Endodermal cell (in vitro differentiated cells): ENCODE measurements around the gene PCDHGB2. TPM values are rescaled to one million over a fixed set of nuclear protein-coding genes. Genes with fewer than 3 reads are reported as not detected.

Experiments
- DNase-seq: peaks from one replicate; pipeline ENCODE4 v3.0.0-alpha.2; 2017
- H3K27ac ChIP-seq: 2 replicates; pipeline ENCODE4 v1.5.1; 2013; ENCODE audit warnings: mild to moderate bottlenecking, low read depth, low read length, moderate library complexity
- H3K27me3 ChIP-seq: 2 replicates; pipeline ENCODE4 v1.6.1; 2013; ENCODE audit warnings: mild to moderate bottlenecking, low read length, moderate library complexity; ENCODE audit not compliant: insufficient read depth, control insufficient read depth, poor library complexity, severe bottlenecking
- H3K36me3 ChIP-seq: 2 replicates; pipeline ENCODE4 v1.7.0; 2013; ENCODE audit warnings: mild to moderate bottlenecking, low read length, moderate library complexity; ENCODE audit not compliant: control insufficient read depth, insufficient read depth
- H3K4me1 ChIP-seq: one replicate; pipeline ENCODE4 v1.7.0; 2013; ENCODE audit warnings: low read length; ENCODE audit not compliant: control insufficient read depth, insufficient read depth
- H3K4me3 ChIP-seq: 2 replicates; pipeline ENCODE4 v1.5.1; 2013; ENCODE audit warnings: mild to moderate bottlenecking, low read length, moderate library complexity
- H3K9ac ChIP-seq: 2 replicates; pipeline ENCODE4 v1.6.1; 2013; ENCODE audit warnings: mild to moderate bottlenecking, low read length, moderate library complexity; ENCODE audit not compliant: poor library complexity, severe bottlenecking; ENCODE audit errors: extremely low read depth
- H3K9me3 ChIP-seq: 2 replicates; pipeline ENCODE4 v1.6.1; 2013; ENCODE audit warnings: mild to moderate bottlenecking, low read length, moderate library complexity; ENCODE audit not compliant: control insufficient read depth
- H3K27ac Mint-ChIP-seq: 2 replicates; pipeline ENCODE4 v1.8.0; 2020; ENCODE audit warnings: mixed read lengths
- H3K27me3 Mint-ChIP-seq: 2 replicates; pipeline ENCODE4 v1.8.0; 2021; ENCODE audit warnings: mild to moderate bottlenecking, mixed read lengths; ENCODE audit not compliant: insufficient read depth
- H3K36me3 Mint-ChIP-seq: 2 replicates; pipeline ENCODE4 v1.8.0; 2020; ENCODE audit warnings: low read depth, mixed read lengths
- H3K4me1 Mint-ChIP-seq: 2 replicates; pipeline ENCODE4 v1.8.0; 2020; ENCODE audit warnings: mixed read lengths
- H3K4me3 Mint-ChIP-seq: 2 replicates; pipeline ENCODE4 v1.8.0; 2020; ENCODE audit warnings: mild to moderate bottlenecking, moderate library complexity, mixed read lengths
- H3K9me3 Mint-ChIP-seq: 2 replicates; pipeline ENCODE4 v1.8.0; 2020; ENCODE audit warnings: mild to moderate bottlenecking, mixed read lengths
- WGBS, 2 experiments: methylation state at CpG; one replicate each; pipeline versions ENCODE4 v1.1.5 to v1.1.7; 2013; ENCODE audit warnings: missing lambda C conversion rate in 2 of 2, mixed read lengths in 1 of 2; ENCODE audit not compliant: insufficient coverage in 1 of 2, insufficient read length in 1 of 2; 5-methylcytosine and 5-hydroxymethylcytosine counted together
- total RNA-seq, 2 donors: library from RNA; stranded (reverse); fragmentation: NEBNext Ultra II Directional in 1 of 2; extraction: Animal tissue kit (Norgen Biotek cat#: 25700) in 1 of 2; gene quantifications; 2 replicates in 1 of 2; 3 replicates in 1 of 2; pipeline ENCODE4 v1.2.1, GENCODE V29; 2021
- TF ChIP-seq, protein P1 (sequence below): fragments of 200-600 bp; sonication (generic); conservative IDR thresholded peaks from 2 replicates; pipeline ENCODE4 v1.5.0; 2021; ENCODE audit warnings: antibody characterized with exemption, mild to moderate bottlenecking

PCDHGB2 gene
- total RNA-seq, 2 donors from 2014 or later, result 1.6 to 5.2 TPM

DNA sequence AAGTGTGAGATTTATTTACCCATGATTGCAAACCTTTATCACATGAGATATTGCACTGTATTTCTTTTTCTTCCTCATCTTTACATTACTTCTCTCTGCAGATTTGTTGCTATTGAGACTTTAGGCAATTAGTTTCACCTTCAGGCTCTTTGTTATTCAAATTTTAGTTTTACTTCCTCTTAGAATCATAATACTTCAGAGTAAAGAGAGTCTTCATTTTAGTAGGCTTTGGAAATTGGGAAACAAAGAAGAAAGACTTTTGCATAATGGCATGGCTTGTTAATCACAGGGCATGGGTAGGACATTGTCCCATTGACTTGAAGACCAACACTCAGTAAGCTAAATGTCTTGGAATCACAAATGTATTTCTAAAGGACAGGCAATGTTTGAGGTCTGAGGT, 2.9 kb downstream of the PCDHGB2 start:
- H3K27ac ChIP-seq, result no peak overlapping the region
- no peak overlapping the region for H3K27ac Mint-ChIP-seq
- no peaks in the 10 kb centered on the region for H3K27me3 Mint-ChIP-seq
- no peaks in the 10 kb centered on the region for H3K36me3 ChIP-seq
- peaks cover 57% of the 10 kb centered on the region for H3K9me3 ChIP-seq
- DNase-seq, result no peak
- H3K4me3 Mint-ChIP-seq, result no peak overlapping the region
- no peaks in the 10 kb centered on the region for H3K4me1 Mint-ChIP-seq
- peaks cover 73% of the 10 kb centered on the region for H3K9me3 Mint-ChIP-seq
- no peak overlapping the region for H3K4me3 ChIP-seq
- no peaks in the 10 kb centered on the region for H3K27me3 ChIP-seq
- TF ChIP-seq, protein P1, sequence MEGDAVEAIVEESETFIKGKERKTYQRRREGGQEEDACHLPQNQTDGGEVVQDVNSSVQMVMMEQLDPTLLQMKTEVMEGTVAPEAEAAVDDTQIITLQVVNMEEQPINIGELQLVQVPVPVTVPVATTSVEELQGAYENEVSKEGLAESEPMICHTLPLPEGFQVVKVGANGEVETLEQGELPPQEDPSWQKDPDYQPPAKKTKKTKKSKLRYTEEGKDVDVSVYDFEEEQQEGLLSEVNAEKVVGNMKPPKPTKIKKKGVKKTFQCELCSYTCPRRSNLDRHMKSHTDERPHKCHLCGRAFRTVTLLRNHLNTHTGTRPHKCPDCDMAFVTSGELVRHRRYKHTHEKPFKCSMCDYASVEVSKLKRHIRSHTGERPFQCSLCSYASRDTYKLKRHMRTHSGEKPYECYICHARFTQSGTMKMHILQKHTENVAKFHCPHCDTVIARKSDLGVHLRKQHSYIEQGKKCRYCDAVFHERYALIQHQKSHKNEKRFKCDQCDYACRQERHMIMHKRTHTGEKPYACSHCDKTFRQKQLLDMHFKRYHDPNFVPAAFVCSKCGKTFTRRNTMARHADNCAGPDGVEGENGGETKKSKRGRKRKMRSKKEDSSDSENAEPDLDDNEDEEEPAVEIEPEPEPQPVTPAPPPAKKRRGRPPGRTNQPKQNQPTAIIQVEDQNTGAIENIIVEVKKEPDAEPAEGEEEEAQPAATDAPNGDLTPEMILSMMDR, result no peak
- no peak overlapping the region for H3K9ac ChIP-seq
- H3K4me1 ChIP-seq, result no peaks in the 10 kb centered on the region
- H3K36me3 Mint-ChIP-seq, result peaks cover 51% of the 10 kb centered on the region

DNA sequence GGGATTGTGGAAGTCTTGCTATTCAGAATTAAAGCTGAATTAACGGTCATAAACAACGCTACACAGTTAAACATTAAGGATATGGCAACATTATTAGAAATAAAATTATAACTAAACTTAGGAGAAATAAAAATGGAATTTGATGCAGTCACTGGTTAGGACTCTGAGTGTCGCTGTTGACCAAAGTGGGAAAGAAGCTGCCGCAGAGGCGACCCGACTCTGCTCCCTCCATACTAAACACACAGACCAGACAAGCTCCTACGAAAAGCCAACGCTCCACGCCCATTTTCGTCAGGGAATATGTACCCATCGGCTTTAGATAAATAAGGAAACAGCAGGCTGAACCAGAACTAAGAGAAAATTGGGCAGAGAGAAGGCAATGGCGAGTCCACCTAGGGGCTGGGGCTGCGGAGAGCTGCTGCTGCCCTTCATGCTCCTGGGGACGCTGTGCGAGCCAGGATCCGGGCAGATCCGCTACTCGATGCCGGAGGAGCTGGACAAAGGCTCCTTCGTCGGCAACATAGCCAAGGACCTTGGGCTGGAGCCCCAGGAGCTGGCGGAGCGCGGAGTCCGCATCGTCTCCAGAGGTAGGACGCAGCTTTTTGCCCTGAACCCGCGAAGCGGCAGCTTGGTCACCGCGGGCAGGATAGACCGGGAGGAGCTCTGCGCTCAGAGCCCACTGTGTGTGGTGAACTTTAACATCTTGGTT, 4.3 kb downstream of the PCDHGB2 start, which contains the start of gene PCDHGA5:
PCDHGA5 (plus strand) TSS at position 211 of the 709 bp plus-strand sequence; CDS start at position 380, 169 bp downstream.
- Mint-ChIP-seq H3K27me3 (no peaks in the 10 kb centered on the region), H3K27ac (no peak within 1 kb of the TSS), H3K9me3 (peaks cover 68% of the 10 kb centered on the region), H3K4me1 (no peaks in the 10 kb centered on the region), H3K4me3 (no peak within 1 kb of the TSS), H3K36me3 (peaks cover 50% of the 10 kb centered on the region)
- Histone ChIP-seq H3K36me3 (no peaks in the 10 kb centered on the region), H3K9me3 (peaks cover 47% of the 10 kb centered on the region), H3K27ac (no peak within 1 kb of the TSS), H3K4me1 (no peaks in the 10 kb centered on the region), H3K27me3 (no peaks in the 10 kb centered on the region), H3K4me3 (no peak within 1 kb of the TSS), H3K9ac (no peak within 1 kb of the TSS)
- DNase-seq, result no peak
- TF ChIP-seq, protein P1, result no peak
- 96% methylated on average over 28 to 33 of the region's 34 CpGs for WGBS, 2 experiments

DNA sequence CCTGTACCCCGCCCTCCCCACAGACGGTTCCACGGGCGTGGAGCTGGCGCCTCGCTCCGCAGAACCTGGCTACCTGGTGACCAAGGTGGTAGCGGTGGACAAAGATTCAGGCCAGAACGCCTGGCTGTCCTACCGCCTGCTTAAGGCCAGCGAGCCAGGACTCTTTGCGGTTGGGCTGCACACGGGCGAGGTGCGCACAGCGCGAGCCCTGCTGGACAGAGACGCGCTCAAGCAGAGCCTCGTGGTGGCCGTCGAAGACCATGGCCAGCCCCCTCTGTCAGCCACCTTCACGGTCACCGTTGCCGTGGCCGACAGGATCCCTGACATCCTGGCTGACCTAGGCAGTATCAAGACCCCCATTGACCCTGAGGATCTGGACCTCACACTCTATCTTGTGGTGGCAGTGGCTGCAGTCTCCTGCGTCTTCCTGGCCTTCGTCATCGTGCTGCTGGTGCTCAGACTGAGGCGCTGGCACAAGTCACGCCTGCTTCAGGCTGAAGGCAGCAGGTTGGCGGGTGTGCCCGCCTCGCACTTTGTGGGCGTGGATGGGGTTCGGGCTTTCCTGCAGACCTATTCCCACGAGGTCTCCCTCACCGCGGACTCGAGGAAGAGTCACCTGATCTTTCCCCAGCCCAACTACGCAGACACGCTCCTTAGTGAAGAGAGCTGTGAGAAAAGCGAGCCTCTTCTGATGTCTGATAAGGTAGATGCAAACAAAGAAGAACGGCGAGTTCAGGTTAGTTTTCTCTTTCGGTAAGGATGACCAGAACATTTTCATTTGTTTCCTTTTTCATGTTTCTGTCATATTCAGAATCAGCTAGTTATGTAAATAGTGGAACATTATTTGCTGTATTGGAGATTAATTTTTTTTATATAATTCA, 6.5 kb downstream of the PCDHGB2 start:
- H3K9me3 Mint-ChIP-seq, result peaks cover 68% of the 10 kb centered on the region

More for the DNA sequence above, 6.5 kb downstream of the PCDHGB2 start:
- no peak overlapping the region for H3K4me3 ChIP-seq
- peaks cover 43% of the 10 kb centered on the region for H3K9me3 ChIP-seq
- H3K4me3 Mint-ChIP-seq, result no peak overlapping the region
- no peaks in the 10 kb centered on the region for H3K27me3 Mint-ChIP-seq
- no peak overlapping the region for H3K27ac ChIP-seq
- H3K36me3 Mint-ChIP-seq, result peaks cover 47% of the 10 kb centered on the region
- H3K9ac ChIP-seq, result no peak overlapping the region
- H3K4me1 ChIP-seq, result no peaks in the 10 kb centered on the region
- TF ChIP-seq, protein P1, result no peak
- H3K36me3 ChIP-seq, result no peaks in the 10 kb centered on the region
- WGBS, 2 experiments, result 96% methylated on average over 43 to 46 of the region's 46 CpGs
- H3K27ac Mint-ChIP-seq, result no peak overlapping the region
- no peaks in the 10 kb centered on the region for H3K4me1 Mint-ChIP-seq
- no peak for DNase-seq
- H3K27me3 ChIP-seq, result no peaks in the 10 kb centered on the region
